Keratinocyte (primary cell): Measurements from ENCODE around the gene FAP. TPM values are rescaled to one million over a fixed set of nuclear protein-coding genes. Genes with fewer than 3 reads are reported as not detected.

ENCODE experiments used
- DNase-seq: peaks from one replicate; pipeline ENCODE4 v3.0.0-alpha.2; 2011; ENCODE audit warnings: low read depth, missing footprints, low spot score
- FAIRE-seq: peaks from 2 replicates; lab custom pipeline; 2011; peaks lifted over from hg19 to GRCh38; lab: Jason Lieb, UNC
- H2AFZ ChIP-seq: 2 replicates; pipeline ENCODE4 v1.6.0; 2012; ENCODE audit warnings: low read length, control low read depth, inconsistent platforms; ENCODE audit not compliant: control insufficient read depth
- H3K27ac ChIP-seq: 2 replicates; pipeline ENCODE4 v1.5.1; 2011; ENCODE audit warnings: low read length; ENCODE audit not compliant: control insufficient read depth, insufficient read depth
- H3K27me3 ChIP-seq: 3 replicates; pipeline ENCODE4 v1.6.0; 2011; ENCODE audit warnings: low read length; ENCODE audit not compliant: control insufficient read depth, insufficient read depth; ENCODE audit errors: extremely low read depth
- H3K36me3 ChIP-seq, 2 experiments: 2 replicates in 1 of 2; 3 replicates in 1 of 2; pipeline ENCODE4 v1.5.1; 2011; ENCODE audit warnings: low read length in 2 of 2, mild to moderate bottlenecking in 1 of 2; ENCODE audit not compliant: control insufficient read depth in 2 of 2, insufficient read depth in 2 of 2; ENCODE audit errors: extremely low read depth in 1 of 2
- H3K4me1 ChIP-seq: 3 replicates; pipeline ENCODE4 v1.5.1; 2011; ENCODE audit warnings: low read length; ENCODE audit not compliant: control insufficient read depth, insufficient read depth; ENCODE audit errors: extremely low read depth
- H3K4me2 ChIP-seq: 3 replicates; pipeline ENCODE4 v1.6.0; 2011; ENCODE audit warnings: low read depth, low read length; ENCODE audit not compliant: control insufficient read depth, insufficient read depth; ENCODE audit errors: extremely low read depth
- H3K4me3 ChIP-seq, 3 experiments: fragments of 200-600 bp in 1 of 3; sonication (generic) in 1 of 3; 2 replicates in 2 of 3; 3 replicates in 1 of 3; pipeline ENCODE4 v1.5.1; 2011 to 2016; ENCODE audit warnings: low read length in 3 of 3, mild to moderate bottlenecking in 3 of 3, control low read depth in 2 of 3, inconsistent platforms in 1 of 3, low read depth in 1 of 3, mixed read lengths in 1 of 3, mixed run types in 1 of 3, moderate library complexity in 1 of 3; ENCODE audit not compliant: control insufficient read depth in 2 of 3, insufficient read depth in 2 of 3; ENCODE audit errors: extremely low read depth in 1 of 3
- H3K79me2 ChIP-seq: 2 replicates; pipeline ENCODE4 v1.6.0; 2012; ENCODE audit warnings: low read length; ENCODE audit not compliant: control insufficient read depth, insufficient read depth
- H3K9ac ChIP-seq: 3 replicates; pipeline ENCODE4 v1.6.0; 2011; ENCODE audit warnings: low read length; ENCODE audit not compliant: control insufficient read depth, insufficient read depth; ENCODE audit errors: extremely low read depth
- H3K9me1 ChIP-seq: 3 replicates; pipeline ENCODE4 v1.6.0; 2011; ENCODE audit warnings: low read length; ENCODE audit not compliant: control insufficient read depth, insufficient read depth; ENCODE audit errors: extremely low read depth
- H3K9me3 ChIP-seq: 2 replicates; pipeline ENCODE4 v1.5.1; 2012; ENCODE audit warnings: low read depth, low read length; ENCODE audit not compliant: control insufficient read depth
- H4K20me1 ChIP-seq: 3 replicates; pipeline ENCODE4 v1.6.0; 2011; ENCODE audit warnings: low read length; ENCODE audit not compliant: control insufficient read depth, insufficient read depth; ENCODE audit errors: extremely low read depth
- CTCF ChIP-seq, 3 experiments: IDR thresholded peaks in 1 of 3; conservative IDR thresholded peaks in 1 of 3; optimal IDR thresholded peaks in 1 of 3; 2 replicates in 2 of 3; 3 replicates in 1 of 3; pipeline versions ENCODE3 to v1.5.1; 2011; ENCODE audit warnings: low read length in 3 of 3, mild to moderate bottlenecking in 3 of 3, moderate library complexity in 2 of 3, control low read depth in 1 of 3, inconsistent platforms in 1 of 3; ENCODE audit not compliant: insufficient read depth in 2 of 3; ENCODE audit errors: extremely low read depth in 1 of 3
- EZH2 ChIP-seq: IDR thresholded peaks from one replicate; pipeline ENCODE4 v1.6.1; 2012; ENCODE audit warnings: inconsistent platforms, mild to moderate bottlenecking, low read length, moderate library complexity
- dilution Hi-C: fragments of 300-500 bp; cut with MboI; formaldehyde crosslinking; loops from one replicate; pipeline ENCODE4 v1.7.0; 2020; ENCODE audit warnings: low sequenced_read_pairs; ENCODE audit not compliant: extremely low pct_ligation_motif_present
- polyA plus RNA-seq, 5 experiments: library from polyadenylated mRNA; depleted of rRNA in 3 of 5; stranded (reverse) in 3 of 5; stranded (forward) in 1 of 5; unstranded in 1 of 5; fragments of >200 nt; gene quantifications; 1 replicate in 1 of 5; 2 replicates in 3 of 5; 3 replicates in 1 of 5; pipeline versions ENCODE4 v1.2.1 to v1.2.3, GENCODE V29; 2011 to 2012; ENCODE audit warnings: missing spikeins in 2 of 5, low read depth in 1 of 5, low replicate concordance in 1 of 5

Gene FAP
- polyA plus RNA-seq, 1 donor (not counting 4 experiments of a cell fraction or from before 2014, with no cell fraction given), result 8.5 TPM

- no peaks in the 10 kb centered on the region for H4K20me1 ChIP-seq
- dilution Hi-C loops, result no loop called here
- H3K9me3 ChIP-seq, result no peaks in the 10 kb centered on the region
- no peak for DNase-seq
- H3K79me2 ChIP-seq, result no peaks in the 10 kb centered on the region
- no peak overlapping the region for H3K4me2 ChIP-seq
- no peak overlapping the region for H2AFZ ChIP-seq
- no peaks in the 10 kb centered on the region for H3K4me1 ChIP-seq
- H3K4me3 ChIP-seq, result no peak overlapping the region
- no peak overlapping the region for H3K27ac ChIP-seq
- TF ChIP-seq EZH2, result no peak
- TF ChIP-seq CTCF (optimal IDR thresholded peaks at IDR 0.05 in 1 of 3, IDR thresholded peaks at IDR 0.05 in 1 of 3, conservative IDR thresholded peaks at IDR 0.05 in 1 of 3; ENCODE audit: extremely low read depth in 1 of 3, insufficient read depth in 2 of 3, low read length in 3 of 3), result no peak
- no peaks in the 10 kb centered on the region for H3K27me3 ChIP-seq
- FAIRE-seq, result no peak
- no peaks in the 10 kb centered on the region for H3K9me1 ChIP-seq
- H3K36me3 ChIP-seq, result no peaks in the 10 kb centered on the region
- no peak overlapping the region for H3K9ac ChIP-seq
These were observed 87.1 kb downstream of the FAP start for GRCh38 chr2:162156149-162156548.

GRCh38 chr2:162155093-162155492 lies 88.2 kb downstream of the FAP start:
- no peaks in the 10 kb centered on the region for H3K4me1 ChIP-seq
- H3K9ac ChIP-seq, result no peak overlapping the region
- no peaks in the 10 kb centered on the region for H3K27me3 ChIP-seq
- no peaks in the 10 kb centered on the region for H3K9me1 ChIP-seq
- H3K79me2 ChIP-seq, result no peaks in the 10 kb centered on the region
- FAIRE-seq, result no peak
- no peak overlapping the region for H3K4me3 ChIP-seq
- H2AFZ ChIP-seq, result no peak overlapping the region
- peak; percentile 20 to 39 (median 38) for TF ChIP-seq CTCF (optimal IDR thresholded peaks at IDR 0.05 in 1 of 3, IDR thresholded peaks at IDR 0.05 in 1 of 3, conservative IDR thresholded peaks at IDR 0.05 in 1 of 3; ENCODE audit: extremely low read depth in 1 of 3, insufficient read depth in 2 of 3, low read length in 3 of 3)
- TF ChIP-seq EZH2, result no peak
- H3K4me2 ChIP-seq, result no peak overlapping the region
- H3K36me3 ChIP-seq, result no peaks in the 10 kb centered on the region
- no peaks in the 10 kb centered on the region for H4K20me1 ChIP-seq
- no peak overlapping the region for H3K27ac ChIP-seq
- H3K9me3 ChIP-seq, result no peaks in the 10 kb centered on the region
- no peak for DNase-seq
- dilution Hi-C loops, result no loop called here
